ENCODE results near the gene ADAM15. TPM values are rescaled to one million over a fixed set of nuclear protein-coding genes. Genes with fewer than 3 reads are reported as not detected.

Gene ADAM15
- total RNA-seq, 1 experiment from 2014 or later: 38.4 TPM

DNA sequence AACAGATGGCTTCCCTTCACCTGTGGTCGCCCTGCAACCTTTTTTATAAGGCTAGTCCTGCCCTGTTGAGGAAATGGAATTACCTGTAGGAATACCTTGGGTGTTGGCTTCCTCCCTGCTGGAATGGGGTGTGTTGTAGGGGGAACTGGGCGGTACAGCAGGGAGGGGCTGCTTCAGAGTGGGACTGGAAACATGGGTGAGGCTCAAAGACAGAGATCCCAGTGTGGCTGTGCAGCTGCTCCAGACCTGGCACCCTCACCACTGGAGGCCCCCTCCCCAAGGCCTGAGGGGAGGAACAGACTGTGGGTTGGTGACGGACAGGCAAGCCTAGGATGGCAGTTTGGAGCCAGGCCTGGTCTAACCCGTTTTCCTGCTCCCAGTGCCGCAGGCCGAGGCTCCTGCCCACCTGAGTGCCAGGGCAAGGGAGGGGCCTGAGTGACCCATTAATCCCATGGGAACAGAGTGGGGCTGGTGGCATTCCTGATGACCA is 32.0 kb downstream of the ADAM15 start (continued):
- TF ChIP-seq, protein P1, sequence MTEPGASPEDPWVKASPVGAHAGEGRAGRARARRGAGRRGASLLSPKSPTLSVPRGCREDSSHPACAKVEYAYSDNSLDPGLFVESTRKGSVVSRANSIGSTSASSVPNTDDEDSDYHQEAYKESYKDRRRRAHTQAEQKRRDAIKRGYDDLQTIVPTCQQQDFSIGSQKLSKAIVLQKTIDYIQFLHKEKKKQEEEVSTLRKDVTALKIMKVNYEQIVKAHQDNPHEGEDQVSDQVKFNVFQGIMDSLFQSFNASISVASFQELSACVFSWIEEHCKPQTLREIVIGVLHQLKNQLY (CRISPR knock-in tag; IDR thresholded peaks at IDR 0.05): no peak

DNA sequence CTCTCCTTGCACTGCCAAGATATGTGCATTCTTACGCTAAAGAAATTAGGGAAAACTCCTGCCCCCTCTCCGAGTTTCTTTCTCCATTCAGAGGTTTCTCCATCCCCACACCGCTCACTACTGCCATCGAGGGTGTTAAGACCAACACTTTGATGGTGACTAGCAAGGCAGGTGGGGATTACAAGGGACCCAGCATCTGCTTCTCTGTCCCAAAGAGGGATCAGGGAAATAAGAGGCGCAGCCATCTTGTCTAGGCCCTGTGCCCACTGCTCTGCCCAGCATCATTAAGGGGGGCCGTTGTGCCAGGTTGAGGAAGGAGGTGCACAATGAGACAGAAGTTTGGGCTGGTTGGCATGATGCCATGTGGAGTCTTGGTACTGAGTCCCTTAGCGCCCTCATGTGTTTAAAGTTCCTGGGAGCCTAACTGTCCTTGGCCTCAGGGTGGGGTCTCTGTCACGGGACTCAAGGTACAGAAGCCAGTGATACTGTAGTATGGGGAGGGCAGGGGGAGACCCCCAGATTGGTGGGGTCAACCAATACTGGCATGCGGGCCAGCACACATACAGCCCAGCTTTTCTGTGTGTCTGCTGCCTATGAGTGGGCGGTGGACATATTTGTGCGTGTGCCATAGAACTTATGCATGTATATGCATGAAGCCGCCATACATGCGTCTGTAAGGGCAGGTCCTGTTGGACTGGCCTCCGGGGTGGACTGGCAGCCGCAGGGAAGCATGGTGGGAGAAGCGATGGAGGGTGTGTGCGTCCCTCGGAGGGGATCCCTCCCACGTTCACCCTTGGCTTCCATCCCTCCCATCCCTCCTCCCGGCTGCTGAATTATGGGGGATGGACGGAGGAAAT is 33.0 kb downstream of the ADAM15 start:
- TF ChIP-seq, protein P2, sequence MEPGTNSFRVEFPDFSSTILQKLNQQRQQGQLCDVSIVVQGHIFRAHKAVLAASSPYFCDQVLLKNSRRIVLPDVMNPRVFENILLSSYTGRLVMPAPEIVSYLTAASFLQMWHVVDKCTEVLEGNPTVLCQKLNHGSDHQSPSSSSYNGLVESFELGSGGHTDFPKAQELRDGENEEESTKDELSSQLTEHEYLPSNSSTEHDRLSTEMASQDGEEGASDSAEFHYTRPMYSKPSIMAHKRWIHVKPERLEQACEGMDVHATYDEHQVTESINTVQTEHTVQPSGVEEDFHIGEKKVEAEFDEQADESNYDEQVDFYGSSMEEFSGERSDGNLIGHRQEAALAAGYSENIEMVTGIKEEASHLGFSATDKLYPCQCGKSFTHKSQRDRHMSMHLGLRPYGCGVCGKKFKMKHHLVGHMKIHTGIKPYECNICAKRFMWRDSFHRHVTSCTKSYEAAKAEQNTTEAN (CRISPR knock-in tag; IDR thresholded peaks at IDR 0.05): no peak
- TF ChIP-seq, protein P3, sequence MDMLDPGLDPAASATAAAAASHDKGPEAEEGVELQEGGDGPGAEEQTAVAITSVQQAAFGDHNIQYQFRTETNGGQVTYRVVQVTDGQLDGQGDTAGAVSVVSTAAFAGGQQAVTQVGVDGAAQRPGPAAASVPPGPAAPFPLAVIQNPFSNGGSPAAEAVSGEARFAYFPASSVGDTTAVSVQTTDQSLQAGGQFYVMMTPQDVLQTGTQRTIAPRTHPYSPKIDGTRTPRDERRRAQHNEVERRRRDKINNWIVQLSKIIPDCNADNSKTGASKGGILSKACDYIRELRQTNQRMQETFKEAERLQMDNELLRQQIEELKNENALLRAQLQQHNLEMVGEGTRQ (CRISPR knock-in tag; IDR thresholded peaks at IDR 0.05): no peak
- no peak for TF ChIP-seq RORB (CRISPR knock-in tag; IDR thresholded peaks at IDR 0.05)
- TF ChIP-seq GABPB1 (CRISPR knock-in tag; IDR thresholded peaks at IDR 0.05): no peak
- TF ChIP-seq, protein P1 (CRISPR knock-in tag; IDR thresholded peaks at IDR 0.05): no peak
- H3K27ac Mint-ChIP-seq: no peak overlapping the region
- peaks cover 40% of the 10 kb centered on the region for H3K4me1 Mint-ChIP-seq
- ATAC-seq (no peak), DNase-seq (ENCODE audit: low spot score) (no peak)
- ChIA-PET CTCF (interaction anchor here (0.8 to 3.1 kb wide), 38 partner anchors 8 to 537 kb away, joined by 3 to 156 read pairs (median 10); partner anchors contain the start of genes ADAM15, EFNA4, FLAD1 and KRTCAP2), POLR2A (interaction anchor here (1.0 to 1.3 kb wide), 4 partner anchors 21 to 89 kb away, joined by 3 to 10 read pairs (median 4); partner anchors contain the start of genes EFNA4 and KRTCAP2)
- H3K4me3 Mint-ChIP-seq: peak overlapping the region; percentile 95
- H3K27me3 Mint-ChIP-seq (ENCODE audit: low read depth): peaks cover 53% of the 10 kb centered on the region
- H3K9me3 Mint-ChIP-seq: no peaks in the 10 kb centered on the region
- no peaks in the 10 kb centered on the region for H3K36me3 Mint-ChIP-seq

DNA sequence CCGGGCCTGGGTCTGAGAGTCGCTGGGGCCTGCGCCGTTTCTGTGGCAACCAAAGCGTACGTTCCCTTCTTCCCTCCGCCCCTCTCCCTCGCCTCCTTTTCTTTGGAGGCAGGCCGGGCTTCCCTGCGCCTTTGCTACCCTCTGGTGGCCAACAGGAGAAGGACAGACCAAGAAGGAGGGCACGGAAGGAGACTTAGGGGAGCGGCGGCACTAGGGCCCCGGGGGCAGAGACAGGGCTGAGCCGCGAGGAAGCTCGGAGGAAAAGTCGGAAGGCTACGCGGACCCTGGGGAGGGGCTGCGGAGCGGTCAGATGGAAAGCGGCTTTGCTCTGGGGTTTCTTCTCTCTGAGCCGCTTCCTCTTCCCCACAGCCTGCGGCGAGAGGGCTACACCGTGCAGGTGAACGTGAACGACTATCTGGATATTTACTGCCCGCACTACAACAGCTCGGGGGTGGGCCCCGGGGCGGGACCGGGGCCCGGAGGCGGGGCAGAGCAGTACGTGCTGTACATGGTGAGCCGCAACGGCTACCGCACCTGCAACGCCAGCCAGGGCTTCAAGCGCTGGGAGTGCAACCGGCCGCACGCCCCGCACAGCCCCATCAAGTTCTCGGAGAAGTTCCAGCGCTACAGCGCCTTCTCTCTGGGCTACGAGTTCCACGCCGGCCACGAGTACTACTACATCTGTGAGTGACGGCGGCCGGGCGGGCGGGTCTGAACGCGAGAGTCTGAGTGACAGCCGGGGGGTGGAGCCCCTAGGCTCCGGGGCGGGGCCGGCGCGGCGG is 33.8 kb downstream of the ADAM15 start:
- CTCF ChIA-PET: interaction anchor here (0.6 to 3.1 kb wide), 79 partner anchors 9 to 604 kb away, joined by 3 to 156 read pairs (median 5); partner anchors contain the start of genes ADAM15, CKS1B, DPM3 and EFNA1
- DNase-seq (ENCODE audit: low spot score) (peak; percentile 97), ATAC-seq (peak; percentile 67)
- Mint-ChIP-seq H3K4me1 (peaks cover 35% of the 10 kb centered on the region), H3K4me3 (peak overlapping the region; percentile 95), H3K9me3 (no peaks in the 10 kb centered on the region), H3K27ac (peak overlapping the region; percentile 74), H3K36me3 (no peaks in the 10 kb centered on the region), H3K27me3 (ENCODE audit: low read depth) (peaks cover 45% of the 10 kb centered on the region)
- POLR2A ChIA-PET: interaction anchor here (0.6 to 1.3 kb wide), 7 partner anchors 15 to 111 kb away, joined by 3 to 10 read pairs (median 4); partner anchors contain the start of genes EFNA4 and KRTCAP2
- TF ChIP-seq, protein P4, sequence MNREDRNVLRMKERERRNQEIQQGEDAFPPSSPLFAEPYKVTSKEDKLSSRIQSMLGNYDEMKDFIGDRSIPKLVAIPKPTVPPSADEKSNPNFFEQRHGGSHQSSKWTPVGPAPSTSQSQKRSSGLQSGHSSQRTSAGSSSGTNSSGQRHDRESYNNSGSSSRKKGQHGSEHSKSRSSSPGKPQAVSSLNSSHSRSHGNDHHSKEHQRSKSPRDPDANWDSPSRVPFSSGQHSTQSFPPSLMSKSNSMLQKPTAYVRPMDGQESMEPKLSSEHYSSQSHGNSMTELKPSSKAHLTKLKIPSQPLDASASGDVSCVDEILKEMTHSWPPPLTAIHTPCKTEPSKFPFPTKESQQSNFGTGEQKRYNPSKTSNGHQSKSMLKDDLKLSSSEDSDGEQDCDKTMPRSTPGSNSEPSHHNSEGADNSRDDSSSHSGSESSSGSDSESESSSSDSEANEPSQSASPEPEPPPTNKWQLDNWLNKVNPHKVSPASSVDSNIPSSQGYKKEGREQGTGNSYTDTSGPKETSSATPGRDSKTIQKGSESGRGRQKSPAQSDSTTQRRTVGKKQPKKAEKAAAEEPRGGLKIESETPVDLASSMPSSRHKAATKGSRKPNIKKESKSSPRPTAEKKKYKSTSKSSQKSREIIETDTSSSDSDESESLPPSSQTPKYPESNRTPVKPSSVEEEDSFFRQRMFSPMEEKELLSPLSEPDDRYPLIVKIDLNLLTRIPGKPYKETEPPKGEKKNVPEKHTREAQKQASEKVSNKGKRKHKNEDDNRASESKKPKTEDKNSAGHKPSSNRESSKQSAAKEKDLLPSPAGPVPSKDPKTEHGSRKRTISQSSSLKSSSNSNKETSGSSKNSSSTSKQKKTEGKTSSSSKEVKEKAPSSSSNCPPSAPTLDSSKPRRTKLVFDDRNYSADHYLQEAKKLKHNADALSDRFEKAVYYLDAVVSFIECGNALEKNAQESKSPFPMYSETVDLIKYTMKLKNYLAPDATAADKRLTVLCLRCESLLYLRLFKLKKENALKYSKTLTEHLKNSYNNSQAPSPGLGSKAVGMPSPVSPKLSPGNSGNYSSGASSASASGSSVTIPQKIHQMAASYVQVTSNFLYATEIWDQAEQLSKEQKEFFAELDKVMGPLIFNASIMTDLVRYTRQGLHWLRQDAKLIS (CRISPR knock-in tag; IDR thresholded peaks at IDR 0.05; ENCODE audit: borderline replicate concordance): no peak
- peak; percentile 86 for TF ChIP-seq SP1 (CRISPR knock-in tag; conservative IDR thresholded peaks at IDR 0.05)
- TF ChIP-seq TEAD1 (CRISPR knock-in tag; IDR thresholded peaks at IDR 0.05): peak; percentile 46; the same call in 1 of the 2 replicates
- TF ChIP-seq, protein P3 (CRISPR knock-in tag; IDR thresholded peaks at IDR 0.05): peak; percentile 61
- TF ChIP-seq, protein P5, sequence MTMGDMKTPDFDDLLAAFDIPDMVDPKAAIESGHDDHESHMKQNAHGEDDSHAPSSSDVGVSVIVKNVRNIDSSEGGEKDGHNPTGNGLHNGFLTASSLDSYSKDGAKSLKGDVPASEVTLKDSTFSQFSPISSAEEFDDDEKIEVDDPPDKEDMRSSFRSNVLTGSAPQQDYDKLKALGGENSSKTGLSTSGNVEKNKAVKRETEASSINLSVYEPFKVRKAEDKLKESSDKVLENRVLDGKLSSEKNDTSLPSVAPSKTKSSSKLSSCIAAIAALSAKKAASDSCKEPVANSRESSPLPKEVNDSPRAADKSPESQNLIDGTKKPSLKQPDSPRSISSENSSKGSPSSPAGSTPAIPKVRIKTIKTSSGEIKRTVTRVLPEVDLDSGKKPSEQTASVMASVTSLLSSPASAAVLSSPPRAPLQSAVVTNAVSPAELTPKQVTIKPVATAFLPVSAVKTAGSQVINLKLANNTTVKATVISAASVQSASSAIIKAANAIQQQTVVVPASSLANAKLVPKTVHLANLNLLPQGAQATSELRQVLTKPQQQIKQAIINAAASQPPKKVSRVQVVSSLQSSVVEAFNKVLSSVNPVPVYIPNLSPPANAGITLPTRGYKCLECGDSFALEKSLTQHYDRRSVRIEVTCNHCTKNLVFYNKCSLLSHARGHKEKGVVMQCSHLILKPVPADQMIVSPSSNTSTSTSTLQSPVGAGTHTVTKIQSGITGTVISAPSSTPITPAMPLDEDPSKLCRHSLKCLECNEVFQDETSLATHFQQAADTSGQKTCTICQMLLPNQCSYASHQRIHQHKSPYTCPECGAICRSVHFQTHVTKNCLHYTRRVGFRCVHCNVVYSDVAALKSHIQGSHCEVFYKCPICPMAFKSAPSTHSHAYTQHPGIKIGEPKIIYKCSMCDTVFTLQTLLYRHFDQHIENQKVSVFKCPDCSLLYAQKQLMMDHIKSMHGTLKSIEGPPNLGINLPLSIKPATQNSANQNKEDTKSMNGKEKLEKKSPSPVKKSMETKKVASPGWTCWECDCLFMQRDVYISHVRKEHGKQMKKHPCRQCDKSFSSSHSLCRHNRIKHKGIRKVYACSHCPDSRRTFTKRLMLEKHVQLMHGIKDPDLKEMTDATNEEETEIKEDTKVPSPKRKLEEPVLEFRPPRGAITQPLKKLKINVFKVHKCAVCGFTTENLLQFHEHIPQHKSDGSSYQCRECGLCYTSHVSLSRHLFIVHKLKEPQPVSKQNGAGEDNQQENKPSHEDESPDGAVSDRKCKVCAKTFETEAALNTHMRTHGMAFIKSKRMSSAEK (CRISPR knock-in tag; IDR thresholded peaks at IDR 0.05; ENCODE audit: borderline replicate concordance): no peak
- TF ChIP-seq, protein P6, sequence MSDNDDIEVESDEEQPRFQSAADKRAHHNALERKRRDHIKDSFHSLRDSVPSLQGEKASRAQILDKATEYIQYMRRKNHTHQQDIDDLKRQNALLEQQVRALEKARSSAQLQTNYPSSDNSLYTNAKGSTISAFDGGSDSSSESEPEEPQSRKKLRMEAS (CRISPR knock-in tag; IDR thresholded peaks at IDR 0.05): peak; percentile 43; the same call in 1 of the 2 replicates
- TF ChIP-seq, protein P2 (CRISPR knock-in tag; IDR thresholded peaks at IDR 0.05): 0 out of 2 replicates have a peak, but pooled peaks have one; percentile 24
- TF ChIP-seq ZNF138 (CRISPR knock-in tag; conservative IDR thresholded peaks at IDR 0.05): peak; percentile 92
- peak; percentile 37; the same call in 1 of the 2 replicates for TF ChIP-seq GABPB1 (CRISPR knock-in tag; IDR thresholded peaks at IDR 0.05)

All from WTC11 (cell line).